HEK293 (cell line): ENCODE results near the gene ITGB2.

Experiments used
- ZNF121 ChIP-seq: fragments of 450-650 bp; formaldehyde crosslinking; IDR thresholded peaks from 2 replicates; pipeline ENCODE4 v1.5.1; 2016; ENCODE audit warnings: missing biosample characterization, missing genetic modification characterization
- ZNF423 ChIP-seq: fragments of 450-650 bp; formaldehyde crosslinking; IDR thresholded peaks from 2 replicates; pipeline ENCODE4 v1.5.1; 2016; ENCODE audit warnings: missing biosample characterization, missing genetic modification characterization
- TF ChIP-seq, protein P1 (sequence below): fragments of 450-650 bp; formaldehyde crosslinking; conservative IDR thresholded peaks from 2 replicates; pipeline ENCODE4 v1.5.1; 2016; ENCODE audit warnings: low read depth, missing biosample characterization, missing genetic modification characterization
- TF ChIP-seq, protein P2 (sequence below): fragments of 450-650 bp; IDR thresholded peaks from 2 replicates; pipeline ENCODE4 v1.5.1; 2018; ENCODE audit warnings: missing biosample characterization, mild to moderate bottlenecking, missing genetic modification characterization
- TF ChIP-seq, protein P3 (sequence below): fragments of 450-650 bp; formaldehyde crosslinking; IDR thresholded peaks from 2 replicates; pipeline ENCODE4 v1.5.1; 2016; ENCODE audit warnings: missing biosample characterization, missing genetic modification characterization

DNA sequence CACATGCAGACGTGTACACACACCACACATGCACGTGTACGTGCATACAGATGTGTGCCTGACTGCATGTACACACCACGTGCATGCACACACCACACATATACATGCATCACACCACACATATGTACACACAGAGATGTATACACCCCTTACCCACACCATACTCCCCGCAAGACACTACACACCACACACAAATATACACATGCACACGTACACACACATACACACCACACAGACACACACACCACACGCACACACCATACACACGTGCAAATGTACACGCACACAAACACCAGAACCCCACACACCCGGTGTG is 9.7 kb downstream of the ITGB2 start:
- TF ChIP-seq ZNF423 = no peak
- TF ChIP-seq, protein P1, sequence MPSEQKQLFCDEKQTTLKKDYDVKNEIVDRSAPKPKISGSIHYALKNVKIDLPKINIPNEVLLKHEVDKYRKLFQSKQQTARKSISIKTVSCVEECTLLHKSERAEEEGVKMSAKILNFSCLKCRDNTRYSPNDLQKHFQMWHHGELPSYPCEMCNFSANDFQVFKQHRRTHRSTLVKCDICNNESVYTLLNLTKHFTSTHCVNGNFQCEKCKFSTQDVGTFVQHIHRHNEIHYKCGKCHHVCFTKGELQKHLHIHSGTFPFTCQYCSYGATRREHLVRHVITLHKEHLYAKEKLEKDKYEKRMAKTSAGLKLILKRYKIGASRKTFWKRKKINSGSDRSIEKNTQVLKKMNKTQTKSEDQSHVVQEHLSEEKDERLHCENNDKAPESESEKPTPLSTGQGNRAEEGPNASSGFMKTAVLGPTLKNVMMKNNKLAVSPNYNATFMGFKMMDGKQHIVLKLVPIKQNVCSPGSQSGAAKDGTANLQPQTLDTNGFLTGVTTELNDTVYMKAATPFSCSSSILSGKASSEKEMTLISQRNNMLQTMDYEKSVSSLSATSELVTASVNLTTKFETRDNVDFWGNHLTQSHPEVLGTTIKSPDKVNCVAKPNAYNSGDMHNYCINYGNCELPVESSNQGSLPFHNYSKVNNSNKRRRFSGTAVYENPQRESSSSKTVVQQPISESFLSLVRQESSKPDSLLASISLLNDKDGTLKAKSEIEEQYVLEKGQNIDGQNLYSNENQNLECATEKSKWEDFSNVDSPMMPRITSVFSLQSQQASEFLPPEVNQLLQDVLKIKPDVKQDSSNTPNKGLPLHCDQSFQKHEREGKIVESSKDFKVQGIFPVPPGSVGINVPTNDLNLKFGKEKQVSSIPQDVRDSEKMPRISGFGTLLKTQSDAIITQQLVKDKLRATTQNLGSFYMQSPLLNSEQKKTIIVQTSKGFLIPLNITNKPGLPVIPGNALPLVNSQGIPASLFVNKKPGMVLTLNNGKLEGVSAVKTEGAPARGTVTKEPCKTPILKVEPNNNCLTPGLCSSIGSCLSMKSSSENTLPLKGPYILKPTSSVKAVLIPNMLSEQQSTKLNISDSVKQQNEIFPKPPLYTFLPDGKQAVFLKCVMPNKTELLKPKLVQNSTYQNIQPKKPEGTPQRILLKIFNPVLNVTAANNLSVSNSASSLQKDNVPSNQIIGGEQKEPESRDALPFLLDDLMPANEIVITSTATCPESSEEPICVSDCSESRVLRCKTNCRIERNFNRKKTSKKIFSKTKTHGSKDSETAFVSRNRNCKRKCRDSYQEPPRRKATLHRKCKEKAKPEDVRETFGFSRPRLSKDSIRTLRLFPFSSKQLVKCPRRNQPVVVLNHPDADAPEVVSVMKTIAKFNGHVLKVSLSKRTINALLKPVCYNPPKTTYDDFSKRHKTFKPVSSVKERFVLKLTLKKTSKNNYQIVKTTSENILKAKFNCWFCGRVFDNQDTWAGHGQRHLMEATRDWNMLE (tag by site-specific recombination) = no peak
- TF ChIP-seq, protein P2, sequence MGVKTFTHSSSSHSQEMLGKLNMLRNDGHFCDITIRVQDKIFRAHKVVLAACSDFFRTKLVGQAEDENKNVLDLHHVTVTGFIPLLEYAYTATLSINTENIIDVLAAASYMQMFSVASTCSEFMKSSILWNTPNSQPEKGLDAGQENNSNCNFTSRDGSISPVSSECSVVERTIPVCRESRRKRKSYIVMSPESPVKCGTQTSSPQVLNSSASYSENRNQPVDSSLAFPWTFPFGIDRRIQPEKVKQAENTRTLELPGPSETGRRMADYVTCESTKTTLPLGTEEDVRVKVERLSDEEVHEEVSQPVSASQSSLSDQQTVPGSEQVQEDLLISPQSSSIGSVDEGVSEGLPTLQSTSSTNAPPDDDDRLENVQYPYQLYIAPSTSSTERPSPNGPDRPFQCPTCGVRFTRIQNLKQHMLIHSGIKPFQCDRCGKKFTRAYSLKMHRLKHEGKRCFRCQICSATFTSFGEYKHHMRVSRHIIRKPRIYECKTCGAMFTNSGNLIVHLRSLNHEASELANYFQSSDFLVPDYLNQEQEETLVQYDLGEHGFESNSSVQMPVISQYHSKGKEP (tag by site-specific recombination) = no peak
- TF ChIP-seq, protein P3, sequence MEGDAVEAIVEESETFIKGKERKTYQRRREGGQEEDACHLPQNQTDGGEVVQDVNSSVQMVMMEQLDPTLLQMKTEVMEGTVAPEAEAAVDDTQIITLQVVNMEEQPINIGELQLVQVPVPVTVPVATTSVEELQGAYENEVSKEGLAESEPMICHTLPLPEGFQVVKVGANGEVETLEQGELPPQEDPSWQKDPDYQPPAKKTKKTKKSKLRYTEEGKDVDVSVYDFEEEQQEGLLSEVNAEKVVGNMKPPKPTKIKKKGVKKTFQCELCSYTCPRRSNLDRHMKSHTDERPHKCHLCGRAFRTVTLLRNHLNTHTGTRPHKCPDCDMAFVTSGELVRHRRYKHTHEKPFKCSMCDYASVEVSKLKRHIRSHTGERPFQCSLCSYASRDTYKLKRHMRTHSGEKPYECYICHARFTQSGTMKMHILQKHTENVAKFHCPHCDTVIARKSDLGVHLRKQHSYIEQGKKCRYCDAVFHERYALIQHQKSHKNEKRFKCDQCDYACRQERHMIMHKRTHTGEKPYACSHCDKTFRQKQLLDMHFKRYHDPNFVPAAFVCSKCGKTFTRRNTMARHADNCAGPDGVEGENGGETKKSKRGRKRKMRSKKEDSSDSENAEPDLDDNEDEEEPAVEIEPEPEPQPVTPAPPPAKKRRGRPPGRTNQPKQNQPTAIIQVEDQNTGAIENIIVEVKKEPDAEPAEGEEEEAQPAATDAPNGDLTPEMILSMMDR = no peak
- TF ChIP-seq ZNF121 (tag by site-specific recombination) = no peak
